HG02981 (cell line): ENCODE measurements around the gene JPH2.

Experiments
- ATAC-seq: cut with Tn5 transposase; IDR thresholded peaks from one replicate; pipeline ENCODE4 v1.9.1; 2021; ENCODE audit warnings: mild to moderate bottlenecking, moderate library complexity; ENCODE audit not compliant: unreplicated experiment

The JPH2 gene

DNA sequence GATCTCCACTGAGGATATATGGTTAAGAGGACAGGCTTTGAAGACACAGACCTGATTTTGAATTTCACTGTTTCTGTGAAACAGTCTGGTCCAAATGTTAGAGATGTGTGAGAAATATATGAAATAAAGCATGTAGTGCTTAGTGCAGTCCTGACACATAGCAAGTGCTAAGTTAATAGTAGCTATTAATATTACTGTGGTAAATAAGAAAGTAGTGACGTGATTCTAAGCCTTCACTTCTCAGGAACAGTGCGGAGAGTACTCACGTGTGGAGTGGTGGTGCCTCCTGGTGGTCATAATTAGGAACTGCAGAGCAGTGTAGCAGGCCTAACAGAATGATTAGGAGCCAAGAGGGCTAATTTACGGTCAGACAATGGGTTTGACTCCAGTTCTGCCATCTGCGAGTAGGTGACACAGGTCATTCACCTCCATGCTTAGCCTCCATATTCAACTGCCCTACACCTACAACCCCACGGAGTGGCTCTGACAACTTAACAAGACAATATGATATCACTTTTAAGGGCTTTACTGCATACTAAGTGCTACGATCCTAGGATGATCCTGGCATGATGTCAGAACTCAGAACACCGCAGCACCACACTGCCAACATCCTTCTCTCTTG is 106.2 kb downstream of the JPH2 start:
- ATAC-seq: peak; percentile 72

DNA sequence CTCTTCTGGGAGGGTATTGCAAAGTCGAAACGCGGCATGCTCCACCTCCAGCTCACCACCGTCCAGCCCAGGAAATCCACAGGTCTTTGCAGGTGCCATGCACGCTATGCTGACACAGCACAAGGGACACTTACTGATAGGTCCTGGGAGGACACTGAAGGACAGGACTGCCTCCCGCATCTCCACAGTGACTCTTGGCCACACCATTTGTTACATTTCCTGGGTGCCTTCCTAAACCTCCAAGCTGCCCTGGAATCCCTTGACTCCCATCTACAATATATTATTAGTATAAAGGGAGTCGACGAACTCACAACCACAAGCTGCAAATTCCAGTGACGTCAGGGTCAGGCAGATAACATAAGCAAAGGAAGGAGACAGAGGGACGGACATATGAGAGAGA is 106.9 kb downstream of the JPH2 start:
- ATAC-seq: no peak

DNA sequence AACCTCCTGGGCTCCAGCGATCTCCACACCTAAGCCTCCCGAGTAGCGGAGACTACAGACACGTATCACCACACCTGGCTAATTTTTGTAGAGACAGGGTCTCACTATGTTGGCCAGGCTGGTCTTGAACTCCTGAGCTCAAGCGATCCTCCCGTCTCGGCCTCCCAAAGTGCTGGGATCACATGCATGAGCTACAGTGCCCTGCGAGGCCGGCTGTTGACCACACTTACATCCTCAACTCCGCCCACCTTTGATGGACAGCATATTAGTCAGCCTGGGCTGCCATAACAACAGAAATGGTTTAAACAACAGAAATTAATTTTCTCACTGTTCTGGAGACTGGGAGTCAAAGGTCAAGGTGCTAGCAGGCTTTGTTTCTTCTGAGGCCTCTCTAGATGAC is 107.7 kb downstream of the JPH2 start:
- ATAC-seq: no peak

DNA sequence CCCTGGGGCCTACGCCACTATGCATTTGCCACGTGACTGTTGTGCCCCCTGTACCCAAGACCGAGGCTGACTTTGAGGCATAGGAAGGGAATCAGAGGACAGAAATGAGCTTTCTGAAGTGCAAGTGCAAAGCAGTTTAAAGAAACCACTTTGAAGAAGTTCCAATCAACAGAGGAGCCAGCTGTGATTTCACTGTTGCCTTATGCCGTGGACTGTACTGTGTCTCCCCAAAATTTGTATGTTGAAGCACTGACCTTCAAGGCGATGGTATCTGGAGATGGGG is 111.1 kb downstream of the JPH2 start:
- no peak for ATAC-seq

DNA sequence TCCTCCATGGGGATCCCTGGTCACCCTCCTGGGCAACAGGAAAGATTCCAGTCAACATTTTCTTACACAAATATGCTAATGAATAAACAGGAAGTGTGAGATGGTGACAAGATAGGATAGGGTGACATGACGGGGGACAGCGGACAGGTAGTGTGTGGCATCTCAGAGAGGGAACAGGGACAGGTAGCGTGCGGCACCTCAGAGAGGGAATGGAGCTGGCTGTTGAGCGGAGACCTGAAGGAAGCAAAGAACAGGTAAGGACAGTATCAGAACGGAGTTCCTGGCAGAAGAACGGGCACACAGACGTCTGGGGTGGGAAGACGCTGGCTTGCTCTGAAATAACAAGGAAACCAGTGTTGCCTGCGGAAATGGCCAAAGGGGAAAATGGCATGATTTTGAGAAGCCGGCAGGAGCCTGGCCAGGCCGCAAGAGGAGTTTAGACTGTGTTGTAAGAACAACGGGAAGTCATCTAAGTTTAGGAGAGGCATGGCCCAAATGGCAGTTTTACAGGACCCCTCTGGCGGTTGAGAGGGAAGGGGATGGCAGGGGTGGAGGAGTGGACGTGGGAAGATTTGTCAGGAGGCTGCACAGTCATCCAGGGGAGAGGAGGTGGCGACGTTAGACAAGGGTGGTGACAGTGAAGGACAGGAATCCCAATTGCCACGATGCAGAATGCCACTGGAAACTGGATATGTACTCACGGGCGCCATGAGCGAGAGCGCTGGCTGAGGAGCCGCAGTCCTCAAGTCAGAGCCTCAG is 111.6 kb downstream of the JPH2 start:
- ATAC-seq: no peak

DNA sequence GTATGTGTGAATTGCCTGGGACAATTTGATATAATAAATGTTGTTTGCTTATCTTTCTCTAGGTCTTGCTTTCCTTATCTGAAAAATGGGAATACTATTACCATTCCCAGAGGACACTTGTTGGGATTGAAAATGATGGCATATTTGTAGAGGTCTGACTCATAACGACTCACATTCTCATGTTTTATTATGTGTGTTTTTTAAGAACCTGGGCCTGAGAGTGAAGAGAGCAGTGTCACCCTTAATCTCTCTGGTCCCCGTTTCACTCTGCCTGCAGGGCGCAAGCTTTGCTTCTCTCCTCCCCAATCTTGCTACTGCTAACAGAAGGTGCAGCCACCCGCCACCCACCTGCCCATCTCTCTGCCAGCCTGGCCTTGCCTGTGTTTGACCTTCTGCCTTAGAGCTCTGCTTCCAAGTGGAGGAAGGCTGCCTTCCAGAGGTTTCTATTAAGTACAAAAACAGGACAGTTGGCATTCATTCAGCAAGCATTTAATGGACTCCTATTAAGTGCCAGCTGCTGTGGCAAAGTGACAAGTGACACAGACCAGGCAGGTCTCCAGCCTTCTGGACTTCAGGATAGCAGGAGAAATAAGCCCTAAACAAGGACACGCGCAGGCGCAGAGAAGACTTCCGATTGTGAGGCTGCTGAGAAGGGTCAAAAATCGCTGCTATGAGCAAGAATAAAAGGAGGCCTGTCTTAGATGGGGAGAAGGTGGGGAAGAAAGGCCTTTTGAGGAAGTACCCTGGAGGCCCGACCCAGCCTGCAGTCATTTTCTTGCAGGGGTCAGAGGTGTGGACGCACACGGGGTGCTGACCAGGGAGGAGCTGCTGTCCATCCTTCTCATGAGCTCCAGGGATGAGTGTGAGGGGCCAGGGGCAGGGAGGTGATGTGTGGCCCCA is 112.5 kb downstream of the JPH2 start:
- ATAC-seq: no peak

DNA sequence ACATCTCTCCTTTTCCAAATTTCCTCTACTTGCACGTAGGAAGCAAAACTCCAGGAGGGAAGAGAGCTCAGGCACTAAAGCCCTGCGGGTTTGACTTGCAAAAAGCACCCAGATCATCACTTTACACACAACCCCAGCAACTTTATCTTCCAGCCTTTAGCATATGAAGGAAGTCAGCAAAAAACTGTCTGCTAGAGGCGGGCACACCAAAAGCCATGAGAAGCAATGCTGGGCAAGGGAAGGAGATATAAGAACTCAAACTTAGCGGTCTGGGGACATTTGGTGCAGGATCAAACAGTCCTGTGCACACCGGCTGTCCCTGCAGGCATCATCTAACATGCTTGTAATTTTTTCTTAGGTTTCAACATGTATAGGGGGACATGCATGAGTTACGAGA is 113.3 kb downstream of the JPH2 start:
- no peak for ATAC-seq

DNA sequence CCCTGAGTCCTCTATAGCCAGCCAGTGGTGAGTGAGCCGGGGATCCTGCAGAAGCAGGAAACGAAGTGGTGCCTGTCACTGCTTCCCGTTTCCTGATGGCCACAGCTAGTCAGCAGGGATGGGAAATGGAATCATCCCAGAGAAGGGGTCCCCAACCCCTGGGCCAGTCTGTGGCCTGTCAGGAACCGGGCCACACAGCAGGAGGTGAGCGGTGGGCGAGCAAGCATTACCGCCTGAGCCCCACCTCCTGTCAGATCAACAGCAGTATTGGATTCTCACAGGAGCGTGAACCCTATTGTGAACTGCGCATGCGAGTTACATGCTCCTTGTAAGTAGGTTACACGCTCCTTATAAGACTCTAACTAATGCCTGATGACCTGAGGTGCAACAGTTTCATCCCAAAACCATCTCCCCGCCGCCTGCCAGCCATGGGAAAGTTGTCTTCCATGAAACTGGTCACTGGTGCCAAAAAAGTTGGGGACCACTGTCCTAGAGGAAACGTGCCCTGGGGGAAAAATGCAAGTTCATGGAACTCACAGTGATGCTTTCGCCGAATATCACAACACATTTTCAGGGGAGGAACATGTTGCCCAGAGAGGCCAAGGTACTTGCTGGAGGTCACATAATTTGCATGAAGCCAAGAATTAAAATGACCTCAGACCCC is 113.8 kb downstream of the JPH2 start:
- ATAC-seq: no peak

DNA sequence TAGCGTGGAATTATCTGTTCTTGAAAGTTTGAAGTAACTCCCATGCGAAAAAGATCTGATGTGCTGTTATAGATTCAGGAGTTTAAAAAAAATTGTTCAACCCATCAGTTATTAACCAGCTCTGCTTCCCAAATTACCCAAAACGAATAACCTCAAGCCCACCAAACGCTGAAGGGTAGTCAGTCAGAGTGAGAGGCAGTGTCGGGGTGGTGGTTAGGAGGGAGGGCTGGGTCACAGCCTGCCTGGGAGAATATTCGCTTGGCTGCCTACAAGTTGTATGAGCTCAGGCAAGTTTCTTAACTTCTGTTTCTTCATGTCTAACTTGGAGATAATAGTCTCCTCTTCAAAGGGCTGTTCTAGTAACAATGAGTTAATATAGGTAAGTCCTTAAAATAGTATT is 114.6 kb downstream of the JPH2 start:
- ATAC-seq: peak; percentile 35

DNA sequence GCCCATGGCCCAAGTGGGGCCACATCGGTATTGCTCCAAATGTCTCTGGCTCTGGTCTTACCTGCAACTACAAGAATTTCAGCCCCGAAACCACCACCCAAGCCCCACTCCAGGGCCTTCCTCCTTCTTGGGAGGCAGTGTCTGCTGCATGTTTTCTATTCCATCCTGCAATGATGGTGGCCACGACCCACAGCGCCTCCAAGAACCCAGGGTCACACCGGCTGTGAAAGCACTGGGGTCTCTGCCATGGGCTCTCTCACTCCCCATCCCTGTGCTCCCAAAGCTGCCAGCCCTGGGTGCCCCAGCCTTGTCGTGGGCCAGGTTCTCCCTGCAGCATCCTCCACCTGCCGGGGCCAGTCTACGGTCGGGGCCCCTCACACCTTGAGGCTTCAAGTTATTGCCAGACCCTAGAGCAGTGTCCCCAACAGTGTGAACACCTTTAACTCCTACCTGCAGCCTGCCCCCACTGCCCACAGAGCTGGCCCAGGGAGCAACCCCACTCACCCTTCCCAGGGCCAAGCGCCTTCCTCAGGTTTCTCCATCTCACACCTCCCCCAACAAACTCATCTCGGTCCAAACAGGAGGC is 115.4 kb downstream of the JPH2 start:
- ATAC-seq: no peak

DNA sequence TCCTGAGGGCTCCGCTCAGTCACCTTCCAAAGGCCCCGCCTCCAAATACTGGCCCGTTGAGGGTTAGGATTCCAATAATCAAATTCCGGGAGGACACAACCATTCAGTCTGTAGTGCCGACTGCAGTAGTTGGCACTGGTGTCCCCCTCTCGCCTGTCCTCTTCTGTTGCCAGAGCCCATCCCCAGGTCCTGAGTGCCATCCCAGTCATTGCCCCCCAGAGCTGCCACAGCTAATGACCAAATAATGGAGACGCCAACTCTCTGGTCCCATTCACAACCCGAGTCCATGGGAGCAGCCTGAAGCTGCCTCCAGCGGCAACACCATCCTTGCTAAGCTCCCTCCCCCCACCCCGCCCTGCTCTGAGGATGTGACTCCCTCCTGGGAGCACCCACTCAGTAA is 115.9 kb downstream of the JPH2 start:
- no peak for ATAC-seq

DNA sequence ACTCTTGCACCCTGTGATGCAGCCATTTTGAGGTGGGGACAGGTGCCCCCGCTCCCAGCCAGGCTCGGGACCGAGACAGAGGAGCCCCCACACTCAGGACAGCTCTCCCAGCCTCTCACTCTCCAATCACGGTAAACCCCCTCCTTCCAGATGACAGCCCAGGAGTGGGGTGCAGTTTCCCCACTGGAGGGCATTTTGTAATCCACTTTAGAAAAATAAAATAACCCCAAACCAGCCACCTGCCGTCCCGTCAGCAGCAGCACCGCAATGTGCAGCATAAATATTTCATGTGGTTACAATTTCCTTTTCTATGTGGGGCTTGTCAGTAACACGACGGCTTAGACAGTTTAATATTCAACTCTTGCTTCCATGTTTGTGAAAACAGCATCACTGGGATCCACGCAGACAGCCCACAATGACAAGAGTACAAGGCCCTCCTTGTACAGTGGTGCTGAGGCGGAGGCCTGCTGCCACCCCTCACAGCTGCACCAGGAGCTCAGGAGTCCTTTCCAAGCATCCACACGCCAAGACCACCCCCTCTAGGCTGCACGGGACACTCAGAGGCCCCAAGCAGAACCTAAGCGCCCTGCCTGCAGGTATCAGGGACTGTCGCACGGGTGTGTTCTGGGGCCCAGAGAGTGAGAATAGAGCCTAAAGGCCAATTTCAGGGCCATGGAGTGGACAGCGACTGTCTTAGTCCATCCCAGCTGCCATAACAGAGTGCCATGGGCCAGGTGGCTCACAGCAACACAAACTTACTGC is 116.7 kb downstream of the JPH2 start:
- no peak for ATAC-seq

DNA sequence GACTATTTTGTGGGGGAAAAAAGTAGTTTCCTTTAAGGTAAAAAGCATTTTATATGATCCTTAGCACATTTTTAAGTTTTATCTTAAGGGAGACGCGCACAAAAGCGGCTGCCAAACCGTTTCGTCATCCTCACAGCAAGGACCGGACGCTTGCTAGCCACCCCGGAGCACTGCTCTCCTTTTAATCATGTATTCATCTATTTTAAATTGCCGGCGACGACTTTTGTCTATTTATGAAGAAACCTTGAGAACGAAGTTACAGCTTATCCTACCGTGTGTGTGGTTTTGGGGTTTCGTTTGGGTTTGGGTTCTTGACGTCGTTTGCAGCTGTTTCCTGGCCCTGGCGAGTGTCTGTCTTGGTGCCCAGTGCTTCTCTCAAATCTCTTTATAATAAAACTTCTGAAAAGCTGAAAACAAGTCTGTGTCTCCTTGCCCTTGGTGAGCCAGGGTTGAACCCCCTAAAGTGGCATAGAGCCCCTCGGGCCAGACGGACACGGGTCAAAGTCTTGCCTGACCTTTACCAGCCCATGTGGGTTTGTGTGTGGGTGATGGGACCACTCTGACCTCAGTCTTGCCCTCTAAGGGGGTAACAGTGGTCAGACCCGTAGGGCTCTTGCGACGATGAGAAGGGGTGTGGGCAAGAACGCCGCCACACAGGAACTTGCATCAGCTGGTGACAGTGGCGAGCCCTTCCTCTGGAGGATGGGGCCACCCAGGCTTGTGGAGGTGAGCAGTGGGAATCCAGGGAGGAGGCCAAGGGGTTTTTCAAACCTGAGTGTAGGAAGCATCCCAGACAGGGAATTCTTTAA is 117.6 kb downstream of the JPH2 start:
- ATAC-seq: peak; percentile 51

DNA sequence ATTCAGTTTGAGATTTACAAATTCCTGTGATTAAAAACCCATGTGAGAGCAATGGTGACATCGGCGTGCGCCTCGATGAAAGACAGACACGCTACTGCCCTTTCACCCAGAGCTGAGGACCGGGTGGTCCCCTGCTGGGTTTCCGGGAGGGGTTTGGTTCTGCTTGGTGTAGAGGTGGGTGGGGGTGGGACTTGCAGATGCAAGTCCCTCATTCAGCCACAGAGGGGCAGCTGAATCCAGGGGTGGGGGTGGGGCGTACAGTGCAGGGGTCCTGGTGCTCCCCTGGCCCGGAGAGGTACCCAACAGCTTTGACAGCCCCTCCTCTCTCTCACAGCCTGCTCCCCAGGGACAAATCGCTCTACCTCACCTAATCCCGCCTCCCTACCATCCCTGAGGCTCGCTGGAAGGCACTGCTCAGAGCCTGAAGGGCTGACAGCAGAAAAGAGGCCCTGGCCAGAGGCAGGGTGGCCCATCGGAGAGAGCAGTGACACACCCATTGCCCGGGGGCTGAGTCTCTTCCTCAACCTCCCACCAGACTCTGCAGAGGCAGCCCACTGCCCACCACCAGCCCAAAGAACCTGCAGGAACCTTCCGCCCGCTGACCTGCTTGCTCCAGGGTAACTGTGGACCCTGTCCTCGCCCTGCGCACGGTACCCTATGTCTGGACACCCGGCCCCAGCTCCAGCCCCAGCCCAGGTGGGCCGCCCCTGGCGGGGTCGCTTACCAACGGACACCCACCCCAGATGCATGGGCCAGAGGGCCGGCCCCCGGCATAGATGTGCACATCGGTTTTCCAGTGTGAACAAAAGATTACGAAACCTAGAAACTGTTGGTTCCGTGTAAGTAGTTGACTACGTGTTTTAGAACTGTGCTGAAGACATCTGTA is 118.4 kb downstream of the JPH2 start:
- peak; percentile 18 for ATAC-seq

DNA sequence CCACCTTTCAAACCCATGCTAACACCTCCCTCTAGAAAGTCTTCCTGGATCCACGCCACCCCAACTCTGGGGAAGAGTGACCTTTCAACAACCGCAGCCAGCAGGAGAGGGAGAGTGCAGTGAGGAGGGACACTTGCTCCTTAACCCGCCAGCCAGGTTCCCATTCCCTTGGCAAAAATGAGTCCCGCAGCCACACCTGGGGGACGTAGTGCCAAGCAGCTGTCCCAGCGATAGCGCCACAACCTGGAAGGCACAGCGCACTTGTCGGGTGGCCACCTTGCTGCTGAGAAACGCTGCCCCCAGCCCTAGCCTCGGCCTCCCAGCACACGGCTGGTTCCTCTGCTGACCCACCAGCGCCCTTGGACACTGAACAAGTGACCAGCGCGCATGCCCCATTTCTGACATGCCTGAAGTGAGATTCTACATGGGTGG is 119.3 kb downstream of the JPH2 start:
- no peak for ATAC-seq

DNA sequence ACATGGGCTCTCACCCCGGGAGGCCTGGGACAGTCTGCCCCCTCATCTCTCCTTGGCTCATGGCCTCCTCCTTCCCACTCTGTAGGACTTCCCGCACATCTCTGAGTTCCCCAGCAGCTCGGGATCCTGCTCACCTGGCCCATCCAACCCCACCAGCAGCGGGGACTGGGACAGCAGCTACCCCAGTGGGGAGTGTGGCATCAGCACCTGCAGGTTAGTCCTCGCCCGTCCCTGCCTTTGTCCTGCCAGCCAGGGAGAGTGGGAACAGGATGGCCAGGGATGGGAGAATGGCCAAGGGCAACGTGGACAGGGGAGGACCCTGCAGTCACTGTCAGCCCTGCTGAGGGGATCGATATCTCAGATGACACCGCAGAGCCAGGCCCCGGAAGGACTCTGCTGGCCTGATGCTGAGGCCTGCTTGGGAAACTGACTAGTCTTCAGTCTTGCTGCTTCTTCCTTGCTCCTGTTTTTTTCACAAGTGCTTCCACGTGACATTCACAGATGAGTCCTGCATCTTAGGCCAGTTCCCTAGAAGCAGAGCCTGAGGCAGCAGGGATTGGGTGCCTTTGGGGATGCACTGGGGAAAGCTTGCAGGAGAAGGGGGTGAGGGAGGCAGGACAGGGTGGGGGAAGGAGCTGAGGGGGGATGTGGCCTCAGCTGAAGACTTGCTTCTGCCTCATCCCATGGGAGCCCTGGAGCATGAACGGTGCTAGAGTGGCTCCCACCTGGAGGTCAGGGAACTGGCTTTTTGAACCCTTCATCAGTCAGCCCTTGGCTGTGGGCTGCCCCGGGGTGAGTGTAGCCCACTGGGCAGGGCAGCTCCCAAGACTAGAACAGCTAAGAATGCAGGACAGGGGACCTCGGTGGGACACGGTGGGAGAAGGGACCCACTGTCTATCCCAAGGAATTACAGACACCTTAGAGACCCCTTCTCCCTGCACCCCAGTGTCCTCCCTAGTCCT is 120.1 kb downstream of the JPH2 start:
- no peak for ATAC-seq
